ENCODE results near the gene DYRK1A.

DNA sequence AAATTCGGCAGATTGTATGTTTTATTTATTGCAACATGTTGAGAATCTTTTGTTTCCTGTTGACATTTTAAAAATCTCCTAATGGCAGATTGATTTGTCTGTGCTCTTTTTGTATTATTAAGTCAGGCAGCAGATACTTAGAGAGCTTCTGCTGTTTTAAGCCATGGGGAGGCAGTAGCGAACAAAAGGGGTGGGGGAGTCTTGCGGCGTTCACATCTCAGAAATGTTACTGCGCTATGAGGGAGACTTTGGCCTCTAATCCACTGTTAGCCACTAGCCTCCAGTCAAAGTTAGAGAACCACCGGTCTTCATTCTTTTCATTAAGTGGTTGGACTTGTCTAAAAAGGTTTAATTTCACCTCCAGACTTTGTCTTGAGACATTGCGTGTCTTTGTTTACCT, 93.6 kb downstream of the DYRK1A start:
- TF ChIP-seq, protein P1, sequence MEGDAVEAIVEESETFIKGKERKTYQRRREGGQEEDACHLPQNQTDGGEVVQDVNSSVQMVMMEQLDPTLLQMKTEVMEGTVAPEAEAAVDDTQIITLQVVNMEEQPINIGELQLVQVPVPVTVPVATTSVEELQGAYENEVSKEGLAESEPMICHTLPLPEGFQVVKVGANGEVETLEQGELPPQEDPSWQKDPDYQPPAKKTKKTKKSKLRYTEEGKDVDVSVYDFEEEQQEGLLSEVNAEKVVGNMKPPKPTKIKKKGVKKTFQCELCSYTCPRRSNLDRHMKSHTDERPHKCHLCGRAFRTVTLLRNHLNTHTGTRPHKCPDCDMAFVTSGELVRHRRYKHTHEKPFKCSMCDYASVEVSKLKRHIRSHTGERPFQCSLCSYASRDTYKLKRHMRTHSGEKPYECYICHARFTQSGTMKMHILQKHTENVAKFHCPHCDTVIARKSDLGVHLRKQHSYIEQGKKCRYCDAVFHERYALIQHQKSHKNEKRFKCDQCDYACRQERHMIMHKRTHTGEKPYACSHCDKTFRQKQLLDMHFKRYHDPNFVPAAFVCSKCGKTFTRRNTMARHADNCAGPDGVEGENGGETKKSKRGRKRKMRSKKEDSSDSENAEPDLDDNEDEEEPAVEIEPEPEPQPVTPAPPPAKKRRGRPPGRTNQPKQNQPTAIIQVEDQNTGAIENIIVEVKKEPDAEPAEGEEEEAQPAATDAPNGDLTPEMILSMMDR (IDR thresholded peaks at IDR 0.05; ENCODE audit: low read length) = no peak; the same call in 1 of the 2 replicates
- TF ChIP-seq EZH2phosphoT487 (IDR thresholded peaks at IDR 0.05; ENCODE audit: low read length) (no peak), EZH2 (optimal IDR thresholded peaks at IDR 0.05; ENCODE audit: low read depth, low read length) (no peak)

Data from MM.1S (cell line).